Astrocyte (in vitro differentiated cells and primary cell): ENCODE data around the gene SHB. TPM values are rescaled to one million over a fixed set of nuclear protein-coding genes. Genes with fewer than 3 reads are reported as not detected.

Experiments used
- DNase-seq: peaks from one replicate; pipeline ENCODE4 v3.0.0-alpha.2; 2010; ENCODE audit warnings: low read depth
- FAIRE-seq: peaks from 2 replicates; lab custom pipeline; 2011; peaks lifted over from hg19 to GRCh38; lab: Jason Lieb, UNC
- H2AFZ ChIP-seq: 2 replicates; pipeline ENCODE4 v1.6.0; 2012; ENCODE audit warnings: low read depth, low read length, inconsistent platforms
- H3K27ac ChIP-seq: 2 replicates; pipeline ENCODE4 v1.5.1; 2011; ENCODE audit warnings: low read depth, low read length, inconsistent platforms
- H3K27me3 ChIP-seq: 2 replicates; pipeline ENCODE4 v1.6.0; 2011; ENCODE audit warnings: low read length, inconsistent platforms; ENCODE audit not compliant: insufficient read depth
- H3K36me3 ChIP-seq: 2 replicates; pipeline ENCODE4 v1.5.1; 2011; ENCODE audit warnings: low read length, inconsistent platforms; ENCODE audit not compliant: insufficient read depth
- H3K4me1 ChIP-seq: 2 replicates; pipeline ENCODE4 v1.5.1; 2011; ENCODE audit warnings: low read length, inconsistent platforms; ENCODE audit not compliant: insufficient read depth
- H3K4me2 ChIP-seq: 2 replicates; pipeline ENCODE4 v1.6.0; 2012; ENCODE audit warnings: low read length, inconsistent platforms
- H3K4me3 ChIP-seq: 2 replicates; pipeline ENCODE4 v1.5.1; 2011; ENCODE audit warnings: low read depth, mild to moderate bottlenecking, low read length, inconsistent platforms; ENCODE audit not compliant: insufficient read depth
- H3K79me2 ChIP-seq: 2 replicates; pipeline ENCODE4 v1.6.0; 2012; ENCODE audit warnings: mild to moderate bottlenecking, low read length, inconsistent platforms; ENCODE audit not compliant: insufficient read depth
- H3K9ac ChIP-seq: 2 replicates; pipeline ENCODE4 v1.6.0; 2012; ENCODE audit warnings: mild to moderate bottlenecking, low read length, inconsistent platforms
- H3K9me3 ChIP-seq: 2 replicates; pipeline ENCODE4 v1.5.1; 2012; ENCODE audit warnings: low read depth, mild to moderate bottlenecking, low read length, inconsistent platforms; ENCODE audit not compliant: insufficient read depth
- H4K20me1 ChIP-seq: 2 replicates; pipeline ENCODE4 v1.6.0; 2012; ENCODE audit warnings: low read length, inconsistent platforms; ENCODE audit not compliant: insufficient read depth
- H3K27ac Mint-ChIP-seq: one replicate; pipeline ENCODE4 v1.8.0; 2021; ENCODE audit warnings: mild to moderate bottlenecking, mixed read lengths; ENCODE audit not compliant: unreplicated experiment
- H3K27me3 Mint-ChIP-seq: one replicate; pipeline ENCODE4 v1.8.0; 2021; ENCODE audit warnings: low read depth, mixed read lengths; ENCODE audit not compliant: unreplicated experiment
- H3K36me3 Mint-ChIP-seq: one replicate; pipeline ENCODE4 v1.8.0; 2021; ENCODE audit warnings: low read depth, mixed read lengths; ENCODE audit not compliant: unreplicated experiment
- H3K4me1 Mint-ChIP-seq: one replicate; pipeline ENCODE4 v1.8.0; 2021; ENCODE audit warnings: low read depth, mixed read lengths; ENCODE audit not compliant: unreplicated experiment
- H3K4me3 Mint-ChIP-seq: one replicate; pipeline ENCODE4 v1.8.0; 2021; ENCODE audit warnings: mild to moderate bottlenecking, moderate library complexity, mixed read lengths; ENCODE audit not compliant: unreplicated experiment
- H3K9me3 Mint-ChIP-seq: one replicate; pipeline ENCODE4 v1.8.0; 2021; ENCODE audit warnings: mild to moderate bottlenecking, mixed read lengths; ENCODE audit not compliant: unreplicated experiment
- CTCF ChIP-seq: IDR thresholded peaks from 2 replicates; pipeline ENCODE4 v1.5.1; 2011; ENCODE audit warnings: low read depth, mild to moderate bottlenecking, inconsistent platforms, low read length, moderate library complexity; ENCODE audit not compliant: insufficient read depth
- EZH2 ChIP-seq: IDR thresholded peaks from 2 replicates; pipeline ENCODE4 v1.6.1; 2012; ENCODE audit warnings: mild to moderate bottlenecking, low read length, inconsistent platforms; ENCODE audit not compliant: insufficient read depth
- total RNA-seq: library from RNA; stranded (reverse); gene quantifications from 2 replicates; pipeline ENCODE4 v1.2.1, GENCODE V29; 2021

SHB gene
- total RNA-seq, 1 donor from 2014 or later: 53.4 TPM

- Histone ChIP-seq H3K36me3 (peaks cover under 1% of the 10 kb centered on the region), H3K27me3 (no peaks in the 10 kb centered on the region), H3K9ac (peak overlapping the region; percentile 87), H3K27ac (peak overlapping the region; percentile 73), H2AFZ (peak overlapping the region; percentile 77), H3K4me2 (peak overlapping the region; percentile 90), H4K20me1 (peaks cover 32% of the 10 kb centered on the region), H3K4me1 (peaks cover 20% of the 10 kb centered on the region), H3K9me3 (no peaks in the 10 kb centered on the region), H3K79me2 (peaks cover 41% of the 10 kb centered on the region), H3K4me3 (peak overlapping the region; percentile 92)
- Mint-ChIP-seq H3K27me3 (no peaks in the 10 kb centered on the region), H3K9me3 (no peaks in the 10 kb centered on the region), H3K36me3 (peaks cover 3% of the 10 kb centered on the region), H3K4me1 (peaks cover 17% of the 10 kb centered on the region), H3K4me3 (peak overlapping the region; percentile 93), H3K27ac (peak overlapping the region; percentile 69)
- DNase-seq: peak; percentile 39
- TF ChIP-seq CTCF (no peak), EZH2 (no peak)
- no peak for FAIRE-seq
These were observed 166.0 kb downstream of the SHB start for GRCh38 chr9:37902796-37903646.

DNA sequence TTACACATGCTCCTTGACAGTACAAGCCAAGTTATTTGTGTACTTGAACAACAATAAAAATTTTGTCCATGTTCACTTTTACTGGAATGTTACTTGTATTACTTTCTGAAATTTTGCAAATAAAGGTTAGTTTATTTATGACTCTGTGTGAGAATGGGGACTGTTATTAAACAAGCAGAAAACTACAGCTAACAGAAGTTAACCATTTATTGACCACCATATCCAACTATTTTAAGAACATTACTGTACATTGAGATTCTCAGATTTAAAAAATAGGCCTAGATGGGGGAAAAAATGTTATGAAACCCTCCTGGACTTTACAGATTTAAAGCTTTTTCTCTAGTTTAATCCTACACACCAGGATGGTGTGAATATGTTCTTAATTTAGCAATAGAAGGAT is 166.9 kb downstream of the SHB start:
- no peak overlapping the region for H3K27ac Mint-ChIP-seq
- Histone ChIP-seq H3K36me3 (peaks cover 3% of the 10 kb centered on the region), H3K27ac (no peak overlapping the region), H2AFZ (no peak overlapping the region), H3K4me1 (peaks cover 20% of the 10 kb centered on the region), H3K4me3 (peak overlapping the region; percentile 92), H3K27me3 (no peaks in the 10 kb centered on the region), H4K20me1 (peaks cover 36% of the 10 kb centered on the region), H3K9ac (peak overlapping the region; percentile 29), H3K4me2 (peak overlapping the region; percentile 90), H3K9me3 (no peaks in the 10 kb centered on the region), H3K79me2 (peaks cover 41% of the 10 kb centered on the region)
- H3K4me1 Mint-ChIP-seq: peaks cover 17% of the 10 kb centered on the region
- no peak for DNase-seq
- H3K4me3 Mint-ChIP-seq: peak overlapping the region; percentile 93
- H3K27me3 Mint-ChIP-seq: no peaks in the 10 kb centered on the region
- TF ChIP-seq CTCF (no peak), EZH2 (no peak)
- peaks cover 6% of the 10 kb centered on the region for H3K36me3 Mint-ChIP-seq
- no peaks in the 10 kb centered on the region for H3K9me3 Mint-ChIP-seq
- FAIRE-seq: no peak

DNA sequence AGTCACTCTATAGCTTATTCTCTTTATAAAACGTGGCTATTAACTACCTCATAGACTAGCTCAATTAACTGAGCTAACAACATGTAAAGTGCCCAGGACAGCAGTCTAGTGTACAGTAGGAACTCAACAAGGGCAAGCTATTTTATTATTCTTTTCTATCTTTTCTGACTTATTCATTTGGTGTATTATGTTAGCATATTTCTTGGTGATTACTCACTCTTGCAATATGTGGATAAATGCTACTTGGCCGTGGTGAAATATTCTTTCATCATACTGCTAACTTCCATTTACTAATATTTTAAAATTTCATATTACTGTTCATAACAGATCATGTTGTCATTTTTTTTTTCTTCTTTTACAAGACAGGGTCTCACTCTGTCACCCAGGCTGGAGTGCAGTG is 170.0 kb downstream of the SHB start:
- Histone ChIP-seq H3K27me3 (no peaks in the 10 kb centered on the region), H3K79me2 (peaks cover 41% of the 10 kb centered on the region), H3K4me3 (no peak overlapping the region), H3K4me1 (peaks cover 11% of the 10 kb centered on the region), H3K36me3 (peaks cover 23% of the 10 kb centered on the region), H3K4me2 (no peak overlapping the region), H3K27ac (no peak overlapping the region), H2AFZ (no peak overlapping the region), H3K9me3 (no peaks in the 10 kb centered on the region), H3K9ac (no peak overlapping the region), H4K20me1 (peaks cover 37% of the 10 kb centered on the region)
- FAIRE-seq (no peak), DNase-seq (no peak)
- Mint-ChIP-seq H3K27ac (no peak overlapping the region), H3K4me1 (peaks cover 3% of the 10 kb centered on the region), H3K4me3 (no peak overlapping the region), H3K36me3 (peaks cover 10% of the 10 kb centered on the region), H3K27me3 (no peaks in the 10 kb centered on the region), H3K9me3 (no peaks in the 10 kb centered on the region)
- TF ChIP-seq EZH2: no peak
- no peak for TF ChIP-seq CTCF
